IPS-NIHi7 (cell line): ENCODE data around the gene TRAPPC10.

Source experiments
- DNase-seq: peaks from one replicate; pipeline ENCODE4 v3.0.0; 2012; ENCODE audit warnings: mixed read lengths; ENCODE audit errors: extremely low spot score

The TRAPPC10 gene

DNA sequence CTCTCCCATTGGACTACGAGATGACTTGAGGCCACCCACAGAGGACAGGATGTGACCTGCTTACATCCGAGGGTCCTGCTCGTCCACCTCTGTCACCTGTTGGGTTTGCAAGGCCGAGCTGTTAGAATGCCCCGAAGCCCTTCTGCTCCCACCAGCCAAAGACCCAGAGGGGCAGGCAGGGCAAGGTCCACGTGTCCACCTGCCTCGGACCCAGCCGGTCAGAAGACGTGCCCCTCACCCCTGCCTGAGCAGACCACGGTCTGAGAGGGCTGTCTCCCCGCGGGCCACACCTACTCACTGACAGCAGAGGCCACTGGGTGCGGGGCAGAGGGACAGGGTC, 30.3 kb upstream of the TRAPPC10 start:
- no peak for DNase-seq

DNA sequence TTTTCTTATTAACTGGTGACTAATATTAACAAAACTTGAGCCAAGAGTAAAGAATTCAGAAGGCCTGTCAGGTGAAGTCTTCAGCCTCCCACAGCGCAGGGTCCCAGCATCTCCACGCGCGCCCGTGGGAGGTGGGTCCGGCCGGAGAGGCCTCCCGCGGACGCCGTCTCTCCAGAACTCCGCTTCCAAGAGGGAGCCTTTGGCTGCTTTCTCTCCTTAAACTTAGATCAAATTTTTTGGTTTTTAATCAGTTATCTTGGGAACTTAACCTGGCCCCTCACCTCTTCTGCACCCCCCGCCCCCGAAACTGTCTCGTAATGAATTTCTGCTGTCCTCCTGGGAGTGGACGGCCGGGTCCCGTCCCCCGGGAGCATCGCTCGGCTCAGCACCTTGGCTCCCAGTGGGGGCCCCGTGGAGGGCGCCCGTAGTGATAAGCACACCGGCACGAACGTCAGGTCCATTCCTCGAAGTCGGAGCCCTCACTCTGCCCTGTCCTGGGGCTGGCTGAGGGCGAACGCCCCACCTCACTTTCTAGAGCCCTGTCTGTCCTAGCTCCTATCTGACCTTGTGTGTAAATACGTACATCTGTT, 29.5 kb upstream of the TRAPPC10 start:
- DNase-seq: no peak

DNA sequence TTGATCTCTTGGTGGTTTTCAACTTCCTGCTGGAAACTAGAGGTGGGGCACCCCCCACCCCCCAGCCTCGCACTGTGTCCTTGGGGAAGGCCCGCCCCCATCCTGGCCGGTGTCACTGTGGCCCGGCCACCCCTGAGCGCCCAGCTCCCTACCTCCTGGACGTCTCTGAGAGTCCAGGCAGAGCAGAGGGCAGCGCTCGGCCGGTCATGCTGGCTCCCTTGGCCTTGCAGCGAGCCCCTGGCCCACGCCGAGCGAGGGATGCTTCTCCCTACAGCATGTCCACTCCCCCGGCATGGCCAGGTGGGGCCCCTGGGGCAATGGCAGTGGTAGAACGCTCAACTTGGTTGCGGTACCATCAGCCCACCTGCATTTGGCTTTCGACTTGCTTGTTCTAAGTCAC, 28.7 kb upstream of the TRAPPC10 start:
- no peak for DNase-seq

DNA sequence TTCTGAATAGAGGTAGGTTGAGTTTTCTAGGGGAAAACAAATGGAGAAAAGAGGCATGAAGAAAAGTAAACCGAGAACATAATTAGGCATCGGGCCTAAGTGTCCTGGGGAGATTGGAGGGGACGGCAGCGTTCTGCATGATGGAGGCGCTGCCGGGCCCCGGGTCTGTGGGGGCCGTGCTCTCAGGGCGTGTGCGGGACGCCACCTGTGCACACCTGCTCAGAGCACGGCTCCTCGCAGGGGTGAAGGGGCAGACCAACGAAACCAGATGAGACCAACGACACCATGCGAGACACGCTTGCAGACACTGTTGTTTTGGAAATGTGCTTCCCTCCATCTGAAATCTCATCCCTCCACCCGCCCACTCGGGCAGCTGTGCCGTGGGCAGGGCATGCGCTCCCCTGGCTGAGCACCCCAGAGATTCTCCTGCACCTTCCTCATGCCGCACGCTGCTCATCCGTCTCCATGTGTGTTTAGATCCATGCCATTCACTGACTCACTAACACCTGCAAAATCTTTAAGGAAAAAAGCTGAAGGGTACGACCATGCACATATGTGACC, 28.2 kb upstream of the TRAPPC10 start:
- DNase-seq: no peak

DNA sequence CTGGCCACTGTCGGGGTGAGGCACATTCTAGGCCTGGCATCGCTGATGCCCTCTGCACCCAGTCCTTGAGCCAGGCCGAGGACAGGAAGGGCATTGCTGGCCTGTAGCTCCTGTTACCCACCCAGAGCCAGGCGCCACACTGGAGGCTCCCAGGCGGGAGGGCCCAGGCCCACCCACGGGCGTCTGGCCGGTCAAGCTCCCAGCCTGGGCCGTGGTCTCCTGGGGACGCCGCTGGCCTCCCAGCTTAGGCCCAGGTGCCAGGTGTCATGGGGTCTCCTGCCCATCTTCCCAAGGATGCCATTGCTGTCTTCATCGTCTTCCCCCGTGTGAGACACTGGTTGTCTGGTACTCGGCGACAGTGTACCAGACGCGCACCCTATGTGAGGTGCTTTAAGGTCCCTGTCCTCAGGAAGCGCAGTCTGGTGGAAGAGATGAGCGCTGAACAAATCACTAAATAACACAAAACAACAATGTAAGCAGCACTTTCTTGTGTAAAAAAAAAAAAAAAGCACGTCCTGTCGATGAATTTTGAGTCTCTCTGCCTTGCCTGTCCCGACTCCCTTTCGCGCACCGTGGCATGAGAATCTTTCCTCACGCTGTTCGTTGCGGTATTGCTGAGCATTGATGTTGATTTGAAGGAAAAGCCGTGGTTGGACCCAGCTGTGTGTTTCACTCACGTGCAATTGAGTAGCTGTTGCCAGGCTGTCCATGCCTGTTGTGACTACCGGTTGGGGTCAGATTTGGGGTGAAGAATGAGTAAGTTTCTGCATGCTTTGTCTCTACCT, 27.0 kb upstream of the TRAPPC10 start:
- no peak for DNase-seq

DNA sequence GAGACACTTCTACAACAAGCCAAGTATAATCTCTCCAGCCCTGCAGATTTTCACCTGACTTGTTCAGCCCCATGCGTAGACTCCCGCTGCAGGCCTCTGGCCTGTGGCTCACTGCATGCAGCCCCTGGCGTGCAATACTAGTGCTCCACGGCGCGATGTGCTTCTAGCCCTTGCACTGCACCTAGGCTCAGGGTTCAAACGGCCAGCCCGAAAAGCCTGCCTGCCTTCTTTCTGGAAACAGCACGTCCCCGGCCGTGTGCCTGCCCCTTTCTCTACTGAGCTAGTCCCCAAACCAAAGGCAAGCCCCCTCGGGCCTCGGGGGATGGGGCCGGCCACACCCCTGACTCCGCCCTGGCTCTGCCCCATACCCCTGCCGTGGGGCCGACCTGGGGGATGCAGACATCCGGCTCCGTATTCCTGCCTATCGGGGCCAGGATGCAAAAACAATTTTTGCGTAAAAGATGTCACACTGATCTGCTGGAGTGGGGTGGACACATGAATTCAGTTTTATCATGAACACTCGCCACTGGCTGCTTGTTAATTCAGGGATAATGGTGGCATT, 26.3 kb upstream of the TRAPPC10 start:
- DNase-seq: peak; percentile 83

DNA sequence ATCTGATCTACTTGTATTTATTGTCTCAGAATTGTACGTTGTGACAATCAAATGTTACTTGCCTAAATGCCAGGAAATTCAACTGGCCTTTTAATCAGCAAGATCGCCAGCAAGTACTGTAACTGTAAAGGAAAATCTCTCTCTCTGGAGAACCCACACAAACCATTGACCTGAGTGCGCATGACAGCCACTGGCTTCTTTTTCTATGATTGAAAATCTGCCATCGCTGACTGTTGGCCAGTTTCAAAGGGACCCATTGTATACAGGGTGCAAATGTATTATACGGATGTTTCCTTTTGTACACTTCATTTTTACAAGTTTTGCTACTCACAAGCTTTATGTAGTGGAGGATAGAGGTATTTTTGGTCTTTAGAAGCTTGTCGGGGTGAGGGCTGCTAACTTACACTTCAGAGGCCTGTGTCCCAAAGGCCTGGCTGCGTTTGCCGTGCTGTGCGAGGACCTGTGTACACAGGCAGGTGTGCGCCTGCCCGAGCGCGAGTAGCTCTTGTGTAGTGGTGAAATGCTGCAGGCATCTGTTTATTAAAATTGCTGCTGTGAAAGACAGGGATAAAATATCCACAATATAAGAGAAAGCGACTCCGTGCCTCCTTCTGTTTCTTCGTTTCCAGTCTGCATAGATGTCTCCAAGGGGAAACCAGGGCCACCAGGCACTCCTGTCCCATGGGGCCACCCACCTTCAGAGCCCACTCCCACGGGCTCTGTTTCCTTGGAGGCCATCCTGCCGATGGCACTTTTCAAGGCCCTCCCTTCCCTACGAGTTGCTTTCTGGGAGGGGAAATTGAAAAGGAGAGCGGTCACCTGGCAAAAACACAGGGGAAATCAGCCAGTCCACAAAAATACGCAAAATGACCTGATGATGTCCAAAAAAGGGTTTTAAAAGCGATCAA, 25.3 kb upstream of the TRAPPC10 start:
- DNase-seq: no peak

DNA sequence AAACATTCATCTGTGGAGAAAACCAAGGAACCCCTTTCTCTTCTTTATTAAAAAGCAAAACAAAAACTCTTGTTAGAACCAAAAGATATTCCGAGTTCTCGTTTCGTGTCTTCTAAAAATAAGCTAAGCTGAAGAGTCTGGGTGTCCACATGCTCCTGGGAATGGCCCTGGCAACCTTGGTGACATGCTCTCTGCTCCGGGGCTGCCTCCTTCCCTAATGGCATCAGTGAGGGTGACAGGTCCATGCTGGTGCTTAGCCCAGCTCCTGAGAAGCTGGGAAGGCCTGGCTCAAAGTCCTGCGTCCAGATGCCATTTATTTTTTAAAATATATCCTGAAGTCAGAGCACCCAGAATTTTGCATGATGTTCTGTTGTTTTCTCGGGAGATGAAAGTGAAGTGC, 24.6 kb upstream of the TRAPPC10 start:
- DNase-seq: no peak

DNA sequence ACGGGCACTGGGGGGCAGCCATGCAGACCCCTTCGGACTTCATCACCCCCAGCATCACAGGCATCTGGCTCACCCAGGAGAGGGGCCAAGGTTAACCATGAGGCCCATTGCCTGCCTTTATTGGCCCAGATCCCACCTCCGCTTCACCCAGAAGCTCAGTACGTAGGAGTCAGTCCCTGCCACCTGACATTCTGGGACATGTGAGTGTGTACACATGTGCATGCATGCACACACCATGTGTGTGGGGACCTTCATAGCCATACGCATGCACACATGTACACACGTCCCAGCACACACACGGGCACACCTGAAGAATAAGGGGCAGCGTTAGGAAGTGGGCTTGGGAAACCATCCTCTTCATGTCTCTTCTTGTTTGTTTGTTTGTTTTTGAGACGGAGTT, 24.1 kb upstream of the TRAPPC10 start:
- DNase-seq: no peak

DNA sequence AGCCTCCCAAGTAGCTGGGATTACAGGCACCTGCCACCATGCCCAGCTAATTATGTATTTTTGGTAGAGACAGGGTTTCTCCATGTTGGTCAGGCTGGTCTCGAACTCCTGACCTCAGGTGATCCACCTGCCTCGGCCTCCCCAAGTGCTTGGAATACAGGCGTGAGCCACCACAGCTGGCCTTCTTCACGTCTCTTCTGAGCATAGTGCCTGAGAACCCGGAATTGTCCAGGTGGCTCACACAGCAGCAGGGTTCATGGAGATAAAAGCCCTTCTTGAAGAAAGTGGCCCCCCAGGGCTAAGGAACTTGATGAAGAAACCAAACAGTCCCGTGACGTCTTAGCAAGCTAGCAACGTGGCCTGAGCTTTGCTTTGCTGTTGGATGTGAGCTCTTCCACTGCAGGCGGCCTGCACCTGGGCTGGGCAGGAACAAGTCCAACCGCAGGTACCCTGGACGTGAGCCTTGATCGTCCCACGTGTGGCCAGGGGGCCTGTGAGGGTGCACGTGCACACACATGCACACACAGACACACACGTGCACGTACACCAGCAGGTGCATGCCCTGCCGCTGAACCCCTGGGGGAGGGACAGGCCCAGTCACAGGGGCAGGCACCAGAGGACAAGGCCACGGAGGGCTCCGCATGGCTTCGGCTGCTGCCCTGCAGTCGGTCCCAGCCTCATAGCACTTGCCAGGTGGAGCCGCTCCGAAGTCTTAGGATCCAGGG, 23.4 kb upstream of the TRAPPC10 start:
- DNase-seq: no peak

DNA sequence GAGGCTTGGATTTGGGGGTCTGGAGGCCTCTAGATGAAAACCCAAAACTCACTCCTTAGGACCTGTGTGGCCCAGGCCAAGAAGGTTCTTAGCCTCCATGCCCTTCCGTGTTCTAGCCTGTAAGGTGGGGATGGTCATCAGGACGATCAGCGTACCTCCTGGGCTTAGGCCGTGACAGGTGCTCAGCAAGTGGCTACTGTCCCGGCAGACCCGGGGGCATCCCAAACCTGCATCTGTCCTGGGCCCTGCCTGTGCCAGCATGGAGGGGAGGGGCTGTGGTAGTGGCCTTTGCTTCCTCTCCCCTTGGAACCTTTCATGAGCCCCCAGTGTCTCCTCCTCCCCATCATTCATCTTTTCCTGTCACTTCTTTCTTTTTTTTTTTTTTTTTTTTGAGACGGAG, 22.7 kb upstream of the TRAPPC10 start:
- DNase-seq: no peak

DNA sequence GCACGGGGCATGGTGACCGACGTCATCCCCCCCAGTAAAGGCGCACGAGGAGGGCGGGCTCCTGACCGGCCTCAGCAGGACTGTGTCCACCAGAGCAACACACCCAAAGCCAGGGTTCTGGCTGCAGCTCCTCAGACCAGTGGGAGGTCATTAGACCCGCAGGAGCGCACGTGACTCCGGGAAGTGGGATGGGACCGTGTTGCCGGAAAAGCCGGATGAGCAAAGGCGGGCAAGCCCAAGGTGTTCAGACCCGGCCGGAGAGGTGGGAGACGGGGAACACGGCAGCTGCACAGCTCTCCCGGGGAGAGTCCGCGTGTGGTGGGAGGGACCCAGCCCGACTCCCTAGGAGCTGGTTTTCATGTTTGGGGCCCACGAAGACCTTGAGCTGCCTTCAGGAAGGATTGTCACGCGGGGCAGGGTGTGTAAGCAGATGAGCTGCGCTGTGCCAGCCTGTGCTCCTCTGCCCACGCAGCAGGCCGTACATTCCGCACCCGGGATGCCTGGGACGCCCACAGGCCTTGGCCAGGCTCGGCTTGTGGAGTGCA, 20.6 kb upstream of the TRAPPC10 start:
- no peak for DNase-seq

DNA sequence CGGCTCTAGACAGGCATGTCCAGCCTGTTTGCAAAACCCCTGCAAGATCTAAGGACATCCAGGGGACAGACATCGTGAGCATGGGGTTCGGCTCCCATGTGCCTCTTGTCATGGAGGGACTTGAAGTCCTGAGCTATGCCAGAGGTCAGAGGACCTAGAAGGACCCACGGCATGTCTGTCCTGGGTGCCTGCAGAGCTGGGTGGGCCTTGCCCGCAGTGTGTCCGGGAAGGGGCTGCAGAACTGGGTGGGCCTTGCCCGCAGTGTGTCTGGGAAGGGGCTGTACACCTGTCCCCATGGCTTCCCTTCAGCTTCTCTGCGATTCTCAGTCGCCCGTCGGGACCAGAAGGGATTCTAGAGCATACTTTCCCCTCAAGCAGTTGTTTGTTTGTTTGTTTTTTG, 20.0 kb upstream of the TRAPPC10 start:
- peak; percentile 5 for DNase-seq

DNA sequence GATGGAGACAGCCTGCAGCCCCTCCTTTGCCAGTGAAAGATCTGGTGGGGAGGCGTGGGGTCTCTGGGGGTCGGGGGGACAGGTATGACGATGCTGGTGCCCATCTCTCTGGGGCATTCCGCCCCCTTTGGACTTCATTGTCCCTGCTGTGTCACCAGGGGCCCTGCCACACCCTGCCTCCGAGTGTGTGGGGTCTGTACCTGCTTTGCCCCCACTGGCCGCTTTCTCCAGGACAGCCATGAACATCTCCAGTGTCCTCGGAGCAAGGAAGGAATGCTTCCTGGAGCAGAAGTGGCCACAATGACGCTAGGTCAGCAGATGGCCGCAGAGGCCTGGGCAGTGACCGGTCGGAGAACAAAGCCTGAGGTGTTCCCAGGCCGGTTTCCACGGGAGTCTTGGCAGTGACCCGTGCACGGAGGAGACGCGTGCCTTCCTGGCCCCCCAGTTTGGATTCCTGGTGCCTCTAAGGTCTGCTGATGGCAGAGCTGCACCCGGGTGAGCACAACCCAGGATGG, 18.6 kb upstream of the TRAPPC10 start:
- DNase-seq: peak; percentile 7

DNA sequence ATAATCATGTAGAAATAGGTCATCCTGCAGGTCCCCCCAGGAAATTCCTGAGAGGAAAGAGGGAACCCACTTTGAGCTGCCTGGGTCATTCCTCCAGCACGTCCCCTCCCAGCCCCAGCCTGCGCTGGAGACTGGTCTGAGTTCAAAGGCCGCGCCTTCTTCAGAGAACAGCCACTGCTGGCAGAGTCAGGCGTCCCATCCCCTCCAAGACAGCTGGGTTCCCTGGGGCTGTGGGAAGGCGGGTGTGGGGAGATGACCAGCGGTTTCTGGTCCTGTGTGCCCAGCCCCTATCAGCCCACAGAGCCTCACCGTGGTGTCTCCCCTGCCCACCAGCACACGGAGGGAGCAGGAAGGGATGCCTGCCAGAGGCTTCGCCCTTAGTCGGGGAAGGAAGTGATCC, 18.0 kb upstream of the TRAPPC10 start:
- peak; percentile 10 for DNase-seq

DNA sequence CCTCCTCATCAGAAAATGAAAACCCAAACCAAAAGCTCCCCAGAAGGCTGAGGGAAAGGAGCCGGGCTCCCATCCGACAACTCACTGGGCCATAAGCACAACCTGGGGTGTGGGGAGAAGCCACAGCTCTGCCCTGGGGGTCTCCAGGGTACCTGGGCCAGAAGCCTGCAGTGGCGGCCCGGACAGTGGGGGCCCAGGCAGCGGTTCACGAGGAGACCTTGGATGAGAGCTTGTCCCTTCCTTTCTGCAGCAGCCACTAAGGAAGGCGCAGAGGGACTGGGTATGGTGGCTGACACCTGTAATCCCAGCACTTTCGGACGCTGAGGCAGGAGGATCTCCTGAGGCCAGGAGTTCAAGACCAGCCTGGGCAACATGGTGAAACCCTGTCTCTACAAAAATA, 17.5 kb upstream of the TRAPPC10 start:
- DNase-seq: no peak

DNA sequence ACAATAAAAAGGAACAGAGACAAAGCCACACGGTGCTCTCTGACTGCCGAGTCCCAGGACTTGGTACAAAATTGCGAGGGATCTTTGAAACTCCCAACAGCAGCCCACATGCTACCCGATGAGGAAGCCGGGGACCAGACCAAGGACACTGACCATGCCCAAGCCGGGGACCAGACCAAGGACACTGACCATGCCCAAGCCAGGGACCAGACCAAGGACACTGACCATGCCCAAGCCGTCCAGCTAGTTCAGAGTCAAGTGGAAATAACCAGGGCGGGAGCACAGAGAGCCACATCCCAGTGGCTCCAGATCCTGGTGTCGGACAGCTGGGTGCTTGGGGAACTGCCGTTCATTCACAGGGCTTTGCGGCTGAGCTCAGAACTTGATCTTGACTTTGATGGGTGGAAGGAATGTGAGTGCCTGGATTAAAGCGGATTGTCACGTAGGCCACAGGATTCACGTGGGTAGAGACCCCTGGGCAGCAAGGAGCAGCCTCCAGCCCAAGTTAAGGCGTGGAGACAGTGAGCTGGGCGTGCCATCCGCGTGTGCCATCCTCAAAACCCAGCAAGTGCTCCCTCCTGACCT, 16.5 kb upstream of the TRAPPC10 start:
- peak; percentile 6 for DNase-seq

DNA sequence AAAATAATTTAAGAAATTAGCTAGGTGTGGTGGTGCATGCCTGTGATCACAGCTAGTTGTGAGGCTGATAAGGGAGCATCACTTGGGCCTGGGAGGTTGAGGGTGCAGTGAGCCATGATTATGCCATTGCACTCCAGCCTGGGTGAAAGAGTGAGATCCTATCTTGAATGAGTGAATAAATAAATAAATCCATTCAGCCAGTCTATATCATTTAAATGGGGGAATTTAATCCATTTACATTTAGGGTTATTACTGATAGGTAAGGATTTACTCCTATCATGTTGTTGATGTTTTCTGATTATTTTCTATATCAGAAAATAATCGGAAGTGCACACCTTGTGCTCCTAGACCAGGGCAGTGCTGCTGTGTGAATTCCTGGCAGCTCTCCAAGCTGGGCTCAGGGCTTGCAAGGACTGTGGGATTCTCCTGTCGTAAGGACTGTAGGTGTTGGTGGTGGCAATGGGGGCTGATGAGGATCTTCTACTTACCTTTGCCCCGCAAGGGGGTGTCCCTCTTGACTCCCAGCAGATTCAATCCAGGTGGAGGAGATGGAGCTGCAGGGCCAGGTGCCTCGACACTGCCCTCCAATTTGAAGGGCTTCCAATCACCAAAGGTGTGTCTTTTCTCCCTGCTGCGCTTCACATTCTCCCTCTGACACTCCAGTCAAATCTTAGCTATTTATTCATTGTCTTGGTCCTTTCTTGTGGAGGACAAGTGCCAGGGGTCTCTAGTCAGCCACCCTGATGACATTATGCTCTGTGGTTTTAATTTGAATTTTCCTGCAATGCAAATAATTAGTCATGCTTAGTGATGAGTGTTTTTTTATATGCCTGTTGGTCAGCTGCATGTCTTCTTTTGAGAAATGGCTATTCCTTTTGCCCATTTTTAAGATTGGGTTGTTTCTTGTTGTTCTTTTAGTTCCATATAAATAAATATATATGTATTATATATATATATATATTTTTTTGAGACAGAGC, 14.1 kb upstream of the TRAPPC10 start:
- DNase-seq: no peak

DNA sequence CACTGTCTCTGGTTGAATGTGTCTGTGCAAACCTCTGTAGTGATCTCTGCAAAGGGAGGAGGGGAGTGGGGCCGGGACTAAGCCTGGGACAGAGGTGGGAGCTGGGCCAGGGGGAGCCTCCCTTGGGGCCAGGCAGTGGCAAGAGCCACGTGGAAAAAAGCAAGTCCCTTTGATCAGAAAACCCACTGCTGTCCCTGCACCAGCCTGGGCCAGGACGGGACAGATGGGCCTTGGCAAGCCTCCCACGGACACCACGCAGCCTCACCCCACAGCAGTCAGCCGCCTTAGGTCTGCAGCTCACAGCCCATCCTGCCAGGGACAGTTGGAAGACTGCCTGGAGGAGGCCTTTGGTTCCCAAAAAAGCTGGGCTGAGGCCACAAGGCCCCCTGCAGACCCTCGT, 11.7 kb upstream of the TRAPPC10 start:
- no peak for DNase-seq
